ENCODE measurements around the gene LDAH. TPM values are rescaled to one million over a fixed set of nuclear protein-coding genes. Genes with fewer than 3 reads are reported as not detected.
A peak's percentile ranks its signal among the peaks of the same experiment; 100 is the strongest.

Gene LDAH
- total RNA-seq, 2 experiments from 2014 or later = 31.1 to 37.6 TPM

- Mint-ChIP-seq H3K36me3 (ENCODE audit: low read depth) (no peaks in the 10 kb centered on the region), H3K27me3 (ENCODE audit: low read depth) (peaks cover 49% of the 10 kb centered on the region), H3K9me3 (no peaks in the 10 kb centered on the region), H3K4me1 (ENCODE audit: low read depth) (peaks cover 10% of the 10 kb centered on the region), H3K27ac (no peak overlapping the region), H3K4me3 (peak overlapping the region; percentile 42)
- no peak for DNase-seq
- CTCF ChIA-PET = interaction anchor here (8.9 kb wide), 1 partner anchor 294 kb away, joined by 174 read pairs; no protein-coding TSS in a partner anchor
- intact Hi-C loops (cut with micrococcal nuclease) = loop anchor here (10.0 kb wide), 1 partner anchor 377 kb away; the partner anchor contains the start of gene APOB
These were observed 155.1 kb downstream of the LDAH start for GRCh38 chr2:20667531-20668401.

GRCh38 chr2:20667151-20667530 lies 155.8 kb downstream of the LDAH start:
- CTCF ChIA-PET = interaction anchor here (8.9 kb wide), 1 partner anchor 295 kb away, joined by 174 read pairs; no protein-coding TSS in a partner anchor
- H3K4me3 Mint-ChIP-seq = no peak overlapping the region
- H3K4me1 Mint-ChIP-seq (ENCODE audit: low read depth) = peaks cover 10% of the 10 kb centered on the region
- DNase-seq = no peak
- intact Hi-C loops (cut with micrococcal nuclease) = loop anchor here (10.0 kb wide), 1 partner anchor 378 kb away; the partner anchor contains the start of gene APOB
- H3K27me3 Mint-ChIP-seq (ENCODE audit: low read depth) = peaks cover 56% of the 10 kb centered on the region
- no peaks in the 10 kb centered on the region for H3K9me3 Mint-ChIP-seq
- no peak overlapping the region for H3K27ac Mint-ChIP-seq
- no peaks in the 10 kb centered on the region for H3K36me3 Mint-ChIP-seq (ENCODE audit: low read depth)

DNA sequence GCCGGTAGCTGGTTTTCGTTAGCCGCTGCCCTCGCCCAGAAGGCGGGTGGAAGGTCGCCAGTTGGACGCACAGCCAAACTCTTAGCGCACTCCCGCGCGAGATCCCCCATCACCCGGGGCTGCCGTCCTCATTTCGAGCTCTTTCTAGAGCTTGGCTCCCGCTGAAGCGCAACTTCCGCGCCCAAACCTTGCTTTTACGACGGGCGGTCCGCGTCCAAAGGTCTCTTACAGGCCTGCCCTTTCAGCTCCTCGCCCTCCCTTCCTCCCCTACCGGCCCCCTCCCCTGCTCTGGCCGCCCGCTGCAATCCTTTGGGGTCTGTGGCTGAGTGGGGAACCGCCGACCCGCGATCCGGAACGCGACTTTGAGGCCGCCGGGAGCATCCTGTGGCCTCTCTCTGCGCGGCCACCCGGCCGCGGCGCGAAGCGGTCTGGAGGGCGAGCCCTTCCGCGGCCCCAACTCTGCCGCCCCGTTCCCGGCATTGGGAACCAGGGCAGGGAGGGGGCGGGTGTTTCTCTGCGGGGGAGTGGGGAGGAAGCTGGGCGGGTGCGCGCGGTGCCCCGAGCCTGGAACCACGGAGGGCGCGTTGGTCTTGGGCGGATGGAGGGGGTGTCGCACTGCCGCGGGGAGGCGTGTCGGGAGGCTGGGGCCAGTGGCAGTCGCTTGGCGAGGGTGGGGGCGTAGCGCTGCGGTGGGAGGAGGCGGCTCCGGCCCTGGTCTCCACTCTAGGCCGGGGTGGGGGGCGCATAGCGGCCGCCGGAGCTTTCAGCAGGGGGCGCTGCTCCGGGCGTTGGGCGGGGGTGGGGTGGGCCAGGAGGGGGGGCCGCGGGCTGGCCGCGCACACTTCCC lies 156.4 kb downstream of the LDAH start, which contains the start of gene GDF7:
GDF7 (plus strand) TSS at position 841 of the 847 bp plus-strand sequence. CDS start 96 bp downstream, outside the sequence.
- H3K27me3 Mint-ChIP-seq (ENCODE audit: low read depth) = peaks cover 59% of the 10 kb centered on the region
- H3K36me3 Mint-ChIP-seq (ENCODE audit: low read depth) = no peaks in the 10 kb centered on the region
- H3K4me1 Mint-ChIP-seq (ENCODE audit: low read depth) = peaks cover 10% of the 10 kb centered on the region
- H3K27ac Mint-ChIP-seq = no peak within 1 kb of the TSS
- DNase-seq = peak; percentile 27
- intact Hi-C loops (cut with micrococcal nuclease) = loop anchor here (10.0 kb wide), 1 partner anchor 378 kb away; the partner anchor contains the start of gene APOB
- CTCF ChIA-PET = interaction anchor here (0.6 to 8.9 kb wide), 8 partner anchors 9 to 296 kb away, joined by 3 to 174 read pairs (median 4); partner anchors contain the start of genes HS1BP3 and RHOB
- no peaks in the 10 kb centered on the region for H3K9me3 Mint-ChIP-seq
- peak within 1 kb of the TSS; percentile 68 for H3K4me3 Mint-ChIP-seq

DNA sequence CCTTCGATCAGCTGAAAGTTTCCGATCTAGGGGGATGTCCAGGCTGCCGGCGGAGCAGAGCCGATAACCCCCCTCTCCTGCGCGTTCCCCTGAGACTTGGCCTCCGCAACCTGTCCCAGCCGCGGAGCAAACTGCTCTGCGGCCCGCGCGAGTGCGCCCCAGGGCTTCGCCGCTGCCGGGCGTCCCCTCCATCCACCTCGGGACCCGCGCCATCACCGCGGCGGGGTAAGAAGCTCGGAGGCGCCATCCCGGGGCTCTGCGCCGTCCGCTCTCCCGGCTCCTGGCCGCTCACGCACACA lies 156.9 kb downstream of the LDAH start:
- Mint-ChIP-seq H3K36me3 (ENCODE audit: low read depth) (no peaks in the 10 kb centered on the region), H3K27me3 (ENCODE audit: low read depth) (peaks cover 56% of the 10 kb centered on the region), H3K4me1 (ENCODE audit: low read depth) (peaks cover 10% of the 10 kb centered on the region), H3K4me3 (peak overlapping the region; percentile 68), H3K27ac (no peak overlapping the region), H3K9me3 (no peaks in the 10 kb centered on the region)
- intact Hi-C loops (cut with micrococcal nuclease) = loop anchor here (10.0 kb wide), 1 partner anchor 379 kb away; the partner anchor contains the start of gene APOB
- no peak for DNase-seq
- CTCF ChIA-PET = interaction anchor here (0.6 to 8.9 kb wide), 8 partner anchors 10 to 296 kb away, joined by 3 to 174 read pairs (median 4); partner anchors contain the start of genes HS1BP3 and RHOB

DNA sequence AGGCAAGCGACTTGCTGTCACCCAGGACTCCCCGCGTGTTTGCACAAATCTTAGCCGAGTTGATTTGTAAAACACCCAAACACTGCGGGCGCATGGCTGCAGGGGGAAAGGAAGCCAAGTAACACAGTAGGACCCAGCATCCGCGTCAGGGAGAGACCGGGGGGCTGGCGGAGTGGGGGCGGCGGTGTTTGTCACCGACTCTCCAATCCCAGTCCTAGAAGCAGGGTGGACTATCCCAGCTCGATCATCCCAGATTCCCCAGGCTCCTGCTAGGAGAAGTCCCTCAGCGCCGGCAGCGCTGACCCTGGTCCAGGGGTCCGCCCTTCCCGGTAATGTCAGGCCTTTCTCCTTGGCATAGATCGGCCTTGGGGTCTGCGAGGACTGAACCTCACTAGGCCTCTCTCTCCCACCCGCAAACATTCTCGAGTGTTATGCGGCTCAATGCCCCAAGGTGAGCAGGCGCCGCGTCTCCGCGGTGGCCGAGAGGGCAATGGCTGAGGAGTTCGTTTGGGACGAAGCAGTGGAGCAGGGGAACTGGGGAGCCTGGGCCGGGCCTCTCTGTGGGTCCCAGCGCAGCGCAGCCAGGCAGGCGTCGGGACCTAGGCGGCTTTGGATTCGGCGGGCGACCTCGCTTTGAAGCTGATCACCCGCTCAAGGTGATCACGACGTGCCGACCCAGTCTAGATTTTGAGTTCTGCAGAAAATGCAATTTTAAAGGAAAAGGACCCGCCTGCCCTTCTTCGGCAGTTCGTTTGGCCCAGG lies 157.5 kb downstream of the LDAH start:
- CTCF ChIA-PET = interaction anchor here (0.6 to 8.9 kb wide), 7 partner anchors 13 to 297 kb away, joined by 3 to 174 read pairs (median 3); partner anchors contain the start of genes HS1BP3 and RHOB
- Mint-ChIP-seq H3K27ac (no peak overlapping the region), H3K36me3 (ENCODE audit: low read depth) (no peaks in the 10 kb centered on the region), H3K4me1 (ENCODE audit: low read depth) (peaks cover 10% of the 10 kb centered on the region), H3K9me3 (no peaks in the 10 kb centered on the region), H3K4me3 (peak overlapping the region; percentile 68), H3K27me3 (ENCODE audit: low read depth) (peaks cover 56% of the 10 kb centered on the region)
- DNase-seq = no peak
- intact Hi-C loops (cut with micrococcal nuclease) = loop anchor here (10.0 kb wide), 1 partner anchor 379 kb away; the partner anchor contains the start of gene APOB

DNA sequence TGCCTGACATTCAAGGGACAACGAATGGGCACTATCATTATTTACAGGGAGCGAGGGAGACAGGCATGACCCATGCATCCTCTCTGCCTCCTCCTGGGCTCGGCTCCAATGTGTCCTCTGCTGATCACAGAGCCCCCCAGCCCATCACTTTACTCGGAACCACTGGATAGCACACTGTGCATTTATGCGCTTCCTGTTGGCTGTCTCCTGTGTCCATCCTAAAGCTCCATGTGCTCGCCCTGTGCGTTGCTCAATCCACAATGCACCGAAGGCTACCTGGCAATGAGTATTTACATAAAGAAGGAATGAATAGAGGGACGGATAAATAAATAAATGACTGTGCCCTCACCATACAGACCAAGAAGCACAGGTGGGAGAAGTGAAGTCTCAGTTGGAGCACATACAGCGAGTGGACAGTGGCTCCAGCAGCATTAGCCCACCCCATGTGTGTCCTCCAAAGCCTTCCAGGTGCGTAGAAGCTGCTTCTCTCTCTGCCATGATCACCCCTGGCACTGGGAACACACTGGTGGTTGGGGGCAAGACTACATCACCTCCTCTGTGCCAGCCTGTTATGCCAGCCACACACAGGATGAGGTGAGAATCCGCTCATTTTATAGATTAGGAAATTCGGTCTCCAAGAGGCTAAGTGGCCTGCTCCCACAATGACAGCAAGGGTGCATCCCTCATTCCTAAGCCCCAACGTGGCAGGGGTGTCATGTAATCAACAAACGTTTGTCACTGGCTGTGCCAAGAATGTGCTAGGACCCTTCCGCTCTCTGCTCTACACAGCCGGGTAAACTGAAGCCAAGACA lies 158.3 kb downstream of the LDAH start:
- Mint-ChIP-seq H3K36me3 (ENCODE audit: low read depth) (no peaks in the 10 kb centered on the region), H3K27me3 (ENCODE audit: low read depth) (peaks cover 60% of the 10 kb centered on the region), H3K9me3 (no peaks in the 10 kb centered on the region), H3K4me3 (no peak overlapping the region), H3K4me1 (ENCODE audit: low read depth) (peaks cover 10% of the 10 kb centered on the region), H3K27ac (no peak overlapping the region)
- CTCF ChIA-PET = interaction anchor here (0.7 to 8.9 kb wide), 3 partner anchors 99 to 298 kb away, joined by 3 to 174 read pairs (median 5); partner anchors contain the start of gene RHOB
- no peak for DNase-seq
- intact Hi-C loops (cut with micrococcal nuclease) = loop anchor here (5.0 to 10.0 kb wide), 2 partner anchors 380 to 653 kb away; partner anchors contain the start of gene APOB

DNA sequence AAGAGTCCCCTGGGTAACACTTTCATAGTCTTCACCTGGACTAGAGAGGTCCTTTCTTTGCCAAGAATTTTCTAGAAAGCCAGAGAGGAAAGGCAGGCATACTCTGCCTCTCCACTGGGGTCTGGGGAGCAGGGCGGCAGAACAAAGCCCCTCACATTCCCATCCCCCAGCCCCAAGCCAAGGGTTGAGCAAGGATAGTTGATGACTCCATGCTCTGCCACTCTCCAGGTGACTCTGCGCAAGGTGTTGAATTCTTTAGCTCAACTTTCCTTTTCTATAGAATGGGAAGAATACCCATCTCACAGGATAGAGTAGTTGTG lies 158.9 kb downstream of the LDAH start:
- intact Hi-C loops (cut with micrococcal nuclease) = loop anchor here (5.0 to 10.0 kb wide), 2 partner anchors 381 to 653 kb away; partner anchors contain the start of gene APOB
- H3K4me3 Mint-ChIP-seq = no peak overlapping the region
- no peak for DNase-seq
- no peak overlapping the region for H3K27ac Mint-ChIP-seq
- H3K4me1 Mint-ChIP-seq (ENCODE audit: low read depth) = peaks cover 10% of the 10 kb centered on the region
- H3K27me3 Mint-ChIP-seq (ENCODE audit: low read depth) = peaks cover 62% of the 10 kb centered on the region
- H3K36me3 Mint-ChIP-seq (ENCODE audit: low read depth) = no peaks in the 10 kb centered on the region
- CTCF ChIA-PET = interaction anchor here (0.6 to 8.9 kb wide), 3 partner anchors 99 to 707 kb away, joined by 3 to 174 read pairs (median 3); no protein-coding TSS in a partner anchor
- H3K9me3 Mint-ChIP-seq = no peaks in the 10 kb centered on the region

- CTCF ChIA-PET = interaction anchor here (0.6 to 8.9 kb wide), 4 partner anchors 13 to 708 kb away, joined by 3 to 174 read pairs (median 38); partner anchors contain the start of genes HS1BP3 and LDAH
- H3K27me3 Mint-ChIP-seq (ENCODE audit: low read depth) = peaks cover 56% of the 10 kb centered on the region
- intact Hi-C loops (cut with micrococcal nuclease) = loop anchor here (5.0 to 10.0 kb wide), 2 partner anchors 381 to 654 kb away; partner anchors contain the start of gene APOB
- H3K4me3 Mint-ChIP-seq = no peak overlapping the region
- no peaks in the 10 kb centered on the region for H3K9me3 Mint-ChIP-seq
- no peak for DNase-seq
- H3K4me1 Mint-ChIP-seq (ENCODE audit: low read depth) = peaks cover 10% of the 10 kb centered on the region
- H3K36me3 Mint-ChIP-seq (ENCODE audit: low read depth) = no peaks in the 10 kb centered on the region
- H3K27ac Mint-ChIP-seq = no peak overlapping the region
These were observed 159.5 kb downstream of the LDAH start for GRCh38 chr2:20663196-20664070.

- Mint-ChIP-seq H3K4me1 (ENCODE audit: low read depth) (peaks cover 8% of the 10 kb centered on the region), H3K4me3 (no peak overlapping the region), H3K27ac (no peak overlapping the region), H3K9me3 (no peaks in the 10 kb centered on the region), H3K36me3 (ENCODE audit: low read depth) (no peaks in the 10 kb centered on the region), H3K27me3 (ENCODE audit: low read depth) (peaks cover 46% of the 10 kb centered on the region)
- CTCF ChIA-PET = interaction anchor here (0.6 to 8.9 kb wide), 20 partner anchors 12 to 307 kb away, joined by 3 to 174 read pairs (median 5); partner anchors contain the start of genes HS1BP3 and LDAH
- intact Hi-C loops (cut with micrococcal nuclease) = loop anchor here (5.0 to 10.0 kb wide), 2 partner anchors 382 to 655 kb away; partner anchors contain the start of gene APOB
- no peak for DNase-seq
These were observed 160.5 kb downstream of the LDAH start for GRCh38 chr2:20662308-20662937.
